Endothelial cell of umbilical vein (primary cell): Measurements from ENCODE around the gene RNF214. TPM values are rescaled to one million over a fixed set of nuclear protein-coding genes. Genes with fewer than 3 reads are reported as not detected.

Source experiments
- BruUV-seq: library from RNA; stranded (reverse); fragments of 400-500 nt; replicated peaks from 2 replicates; lab custom pipeline; 2021; lab: Mats Ljungman, UMichigan
- CTCF ChIA-PET: fragments of 300-600, 350-600 bp; sonication (Branson Sonifier 250); formaldehyde crosslinking; loops from one replicate; lab custom pipeline; 2021; ENCODE audit warnings: antibody characterized with exemption, inconsistent platforms; lab: Charles Lee
- POLR2A ChIA-PET: fragments of 300-600, 350-600 bp; sonication (Branson Sonifier 250); formaldehyde crosslinking; loops from one replicate; lab custom pipeline; 2021; ENCODE audit warnings: antibody characterized with exemption, inconsistent platforms; lab: Charles Lee
- DNase-seq: peaks from one replicate; pipeline ENCODE4 v3.0.0-alpha.2; 2011; ENCODE audit warnings: low read depth, low spot score
- FAIRE-seq: peaks from 2 replicates; lab custom pipeline; 2011; peaks lifted over from hg19 to GRCh38; lab: Jason Lieb, UNC
- H2AFZ ChIP-seq: 2 replicates; pipeline ENCODE4 v1.6.0; 2012; ENCODE audit warnings: low read depth, low read length, control low read depth, inconsistent platforms
- H3K27ac ChIP-seq: 2 replicates; pipeline ENCODE4 v1.5.1; 2011; ENCODE audit warnings: low read depth, mild to moderate bottlenecking, control low read depth, low read length, moderate library complexity; ENCODE audit not compliant: insufficient read depth
- H3K27me3 ChIP-seq, 2 experiments: 2 replicates each; pipeline versions ENCODE4 v1.6.0 to v1.6.1; 2011; ENCODE audit warnings: low read length in 2 of 2, mixed read lengths in 1 of 2; ENCODE audit not compliant: control insufficient read depth in 2 of 2, insufficient read depth in 2 of 2
- H3K36me3 ChIP-seq, 2 experiments: 2 replicates in 1 of 2; 3 replicates in 1 of 2; pipeline ENCODE4 v1.5.1; 2011; ENCODE audit warnings: low read length in 2 of 2, mild to moderate bottlenecking in 1 of 2, moderate library complexity in 1 of 2; ENCODE audit not compliant: control insufficient read depth in 2 of 2, insufficient read depth in 2 of 2; ENCODE audit errors: extremely low read depth in 1 of 2
- H3K4me1 ChIP-seq: 3 replicates; pipeline ENCODE4 v1.5.1; 2011; ENCODE audit warnings: mild to moderate bottlenecking, low read length; ENCODE audit not compliant: control insufficient read depth, insufficient read depth; ENCODE audit errors: extremely low read depth
- H3K4me2 ChIP-seq: 2 replicates; pipeline ENCODE4 v1.6.1; 2011; ENCODE audit warnings: low read length, control low read depth, mixed read lengths; ENCODE audit not compliant: insufficient read depth
- H3K4me3 ChIP-seq, 3 experiments: fragments of 200-600 bp in 1 of 3; sonication (generic), shearing (Covaris generic) in 1 of 3; replicated peaks in 1 of 3; 2 replicates each; pipeline ENCODE4 v1.5.1; 2011 to 2016; ENCODE audit warnings: control low read depth in 3 of 3, low read length in 3 of 3, mild to moderate bottlenecking in 2 of 3, inconsistent platforms in 1 of 3, low read depth in 1 of 3, moderate library complexity in 1 of 3; ENCODE audit not compliant: insufficient read depth in 1 of 3
- H3K79me2 ChIP-seq: 2 replicates; pipeline ENCODE4 v1.6.0; 2012; ENCODE audit warnings: low read length, inconsistent platforms; ENCODE audit not compliant: control insufficient read depth, insufficient read depth
- H3K9ac ChIP-seq: replicated peaks from 2 replicates; pipeline ENCODE3; 2011; ENCODE audit warnings: low read length, control low read depth; ENCODE audit not compliant: insufficient read depth; ENCODE audit errors: extremely low read depth
- H3K9me1 ChIP-seq: replicated peaks from 3 replicates; pipeline ENCODE4 v1.6.0; 2011; ENCODE audit warnings: mild to moderate bottlenecking, low read length; ENCODE audit not compliant: control insufficient read depth, insufficient read depth; ENCODE audit errors: extremely low read depth
- H3K9me3 ChIP-seq: replicated peaks from 2 replicates; pipeline ENCODE4 v1.5.1; 2012; ENCODE audit warnings: low read length, inconsistent platforms; ENCODE audit not compliant: control insufficient read depth, insufficient read depth
- H4K20me1 ChIP-seq: replicated peaks from 2 replicates; pipeline ENCODE3; 2011; ENCODE audit warnings: mild to moderate bottlenecking, low read length; ENCODE audit not compliant: control insufficient read depth, insufficient read depth; ENCODE audit errors: extremely low read depth
- EZH2 ChIP-seq: IDR thresholded peaks from 2 replicates; pipeline ENCODE4 v1.6.1; 2012; ENCODE audit warnings: borderline replicate concordance, low read depth, mild to moderate bottlenecking, moderate library complexity, low read length, inconsistent platforms; ENCODE audit not compliant: severe bottlenecking
- GATA2 ChIP-seq: IDR thresholded peaks from 2 replicates; pipeline ENCODE4 v1.7.0; 2011; ENCODE audit warnings: low read depth, mild to moderate bottlenecking, moderate library complexity, mixed read lengths, low read length; ENCODE audit not compliant: insufficient read length, insufficient read depth
- JUN ChIP-seq: IDR thresholded peaks from 2 replicates; pipeline ENCODE4 v1.6.1; 2011; ENCODE audit warnings: borderline replicate concordance, low read depth; ENCODE audit not compliant: insufficient read length, insufficient read depth
- POLR2A ChIP-seq: IDR thresholded peaks from 2 replicates; pipeline ENCODE4 v1.6.1; 2012; ENCODE audit warnings: low read depth, mild to moderate bottlenecking, control low read depth, low read length
- dilution Hi-C: fragments of 300-500 bp; cut with MboI; formaldehyde crosslinking; loops from one replicate; pipeline ENCODE4 v1.15.0; 2019; ENCODE audit warnings: low sequenced_read_pairs; ENCODE audit not compliant: extremely low pct_ligation_motif_present
- intact Hi-C: fragments of 100-400 bp; cut with micrococcal nuclease; formaldehyde crosslinking; loops from one replicate; pipeline ENCODE4 v1.10.0; 2022
- polyA plus RNA-seq, 4 experiments: library from polyadenylated mRNA; depleted of rRNA in 3 of 4; stranded (reverse) in 3 of 4; unstranded in 1 of 4; fragments of >200 nt; gene quantifications; 2 replicates each; pipeline versions ENCODE4 v1.2.1 to v1.2.3, GENCODE V29; 2011 to 2012; ENCODE audit warnings: missing spikeins in 1 of 4
- total RNA-seq: library from RNA; stranded (reverse); gene quantifications from 2 replicates; pipeline ENCODE4 v1.2.3, GENCODE V29; 2021
- TF ChIP-seq, protein P1 (sequence below): IDR thresholded peaks from 2 replicates; pipeline ENCODE4 v1.6.1; 2011; ENCODE audit not compliant: insufficient read depth, insufficient read length

Gene RNF214
- total and polyA plus RNA-seq, 2 donors (not counting 3 experiments of a cell fraction or from before 2014, with no cell fraction given) = 24.3 to 28.2 TPM

DNA sequence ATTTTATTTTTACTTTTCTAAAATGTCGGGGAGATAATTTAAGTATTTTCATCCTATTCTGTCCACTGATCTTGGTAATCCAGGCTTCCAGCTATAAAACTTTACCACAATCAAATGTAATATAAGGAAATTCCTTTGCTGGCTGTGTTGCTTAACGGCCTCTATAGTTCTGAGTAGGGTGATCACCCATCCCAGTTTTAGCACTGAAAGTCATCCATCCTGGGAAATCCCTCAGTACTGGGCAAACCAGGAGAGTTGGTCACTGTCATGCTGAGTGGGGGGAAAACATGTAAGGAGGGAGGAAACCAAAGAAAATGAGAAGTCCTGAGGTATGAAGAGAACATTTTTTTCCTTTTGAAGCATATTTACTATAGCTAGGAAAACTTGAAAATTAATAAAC is 45.9 kb downstream of the RNF214 start:
- no peaks in the 10 kb centered on the region for H3K9me3 ChIP-seq
- BruUV-seq = no TSS peak
- no peak overlapping the region for H3K27ac ChIP-seq
- no peaks in the 10 kb centered on the region for H3K9me1 ChIP-seq
- no peak overlapping the region for H3K4me3 ChIP-seq
- dilution Hi-C loops = no loop called here
- no peak for DNase-seq
- H3K79me2 ChIP-seq = no peaks in the 10 kb centered on the region
- ChIA-PET CTCF (no interaction called here), POLR2A (no interaction called here)
- peaks cover 21% of the 10 kb centered on the region for H3K4me1 ChIP-seq
- no peak overlapping the region for H2AFZ ChIP-seq
- TF ChIP-seq, protein P1, sequence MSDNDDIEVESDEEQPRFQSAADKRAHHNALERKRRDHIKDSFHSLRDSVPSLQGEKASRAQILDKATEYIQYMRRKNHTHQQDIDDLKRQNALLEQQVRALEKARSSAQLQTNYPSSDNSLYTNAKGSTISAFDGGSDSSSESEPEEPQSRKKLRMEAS = no peak
- TF ChIP-seq GATA2 = no peak
- no peak for TF ChIP-seq POLR2A
- no peak for TF ChIP-seq JUN
- no peak for FAIRE-seq
- H3K36me3 ChIP-seq = peaks cover 4 to 5% of the 10 kb centered on the region in 2 experiments
- H3K27me3 ChIP-seq = no peaks in the 10 kb centered on the region
- H4K20me1 ChIP-seq = no peaks in the 10 kb centered on the region
- no peak overlapping the region for H3K4me2 ChIP-seq
- intact Hi-C loops = no loop called here
- no peak overlapping the region for H3K9ac ChIP-seq

DNA sequence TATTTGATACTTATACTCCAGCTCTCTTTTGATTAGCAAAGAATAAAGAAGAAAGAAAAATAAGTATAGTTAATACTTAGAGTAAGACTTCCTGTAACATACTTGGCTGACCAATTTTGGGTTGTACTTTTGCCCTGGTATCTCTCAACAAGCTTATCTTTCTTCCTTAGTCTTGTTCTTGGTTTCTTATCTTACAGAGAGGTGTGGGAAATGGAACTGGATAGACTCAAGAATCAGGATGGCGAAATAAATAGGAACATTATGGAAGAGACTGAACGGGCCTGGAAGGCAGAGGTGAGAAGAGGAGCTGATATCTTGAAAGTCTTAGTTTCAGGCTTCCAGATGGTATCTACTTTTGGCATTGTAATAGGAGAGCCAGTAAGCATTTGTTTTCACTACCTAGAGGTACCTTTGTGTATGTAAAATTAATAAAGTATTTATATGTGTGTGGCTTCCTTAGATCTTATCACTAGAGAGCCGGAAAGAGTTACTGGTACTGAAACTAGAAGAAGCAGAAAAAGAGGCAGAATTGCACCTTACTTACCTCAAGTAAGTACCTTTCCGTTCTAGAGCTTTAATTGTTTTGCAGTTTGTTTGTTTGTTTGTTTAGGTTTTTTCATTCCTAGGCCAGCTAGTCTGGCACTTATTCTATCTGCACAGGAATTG is 47.4 kb downstream of the RNF214 start:
- no peaks in the 10 kb centered on the region for H3K79me2 ChIP-seq
- no peaks in the 10 kb centered on the region for H3K9me1 ChIP-seq
- intact Hi-C loops (loop anchor here (2.0 kb wide), 1 partner anchor 37 kb away; the partner anchor contains the start of gene BACE1), dilution Hi-C loops (no loop called here)
- peaks cover 21% of the 10 kb centered on the region for H3K4me1 ChIP-seq
- CTCF ChIA-PET = no interaction called here
- POLR2A ChIA-PET = no interaction called here
- BruUV-seq = no TSS peak
- no peak overlapping the region for H3K27ac ChIP-seq
- no peak overlapping the region for H3K9ac ChIP-seq
- no peak for TF ChIP-seq EZH2
- peak; percentile 35 for TF ChIP-seq GATA2
- no peak overlapping the region for H3K4me2 ChIP-seq
- DNase-seq = no peak
- H4K20me1 ChIP-seq = no peaks in the 10 kb centered on the region
- no peaks in the 10 kb centered on the region for H3K9me3 ChIP-seq
- H3K4me3 ChIP-seq = no peak overlapping the region
- H3K27me3 ChIP-seq = no peaks in the 10 kb centered on the region
- no peak for FAIRE-seq
- H2AFZ ChIP-seq = no peak overlapping the region
- peaks cover 5 to 7% of the 10 kb centered on the region in 2 experiments for H3K36me3 ChIP-seq
